ENCODE measurements around the gene RBM8A. TPM values are rescaled to one million over a fixed set of nuclear protein-coding genes. Genes with fewer than 3 reads are reported as not detected.
"Not testable (repeated sequence)": the region's sequence is repeated elsewhere in the genome, so short reads cannot be mapped to it uniquely, and the experiment has no call there.

Gene RBM8A
- total RNA-seq, 2 experiments from 2014 or later, result 157 to 160 TPM

- Mint-ChIP-seq H3K27me3 (no peaks in the 10 kb centered on the region), H3K4me3 (no peak overlapping the region), H3K27ac (no peak overlapping the region), H3K4me1 (peaks cover 31% of the 10 kb centered on the region), H3K36me3 (peaks cover 13% of the 10 kb centered on the region), H3K9me3 (no peaks in the 10 kb centered on the region)
- POLR2A ChIA-PET, result no interaction called here
- no peak for ATAC-seq (ENCODE audit: low read depth)
- DNase-seq, result no peak
Observed at GRCh38 chr1:145922266-145922665, 5.0 kb downstream of the RBM8A start.

GRCh38 chr1:145920297-145920696, 7.0 kb downstream of the RBM8A start:
- Mint-ChIP-seq H3K27ac (peak overlapping the region; percentile 78), H3K36me3 (peaks cover 13% of the 10 kb centered on the region), H3K4me3 (peak overlapping the region; percentile 96), H3K4me1 (peaks cover 24% of the 10 kb centered on the region)
- not testable (repeated sequence) for H3K9me3 Mint-ChIP-seq; DNase-seq; H3K27me3 Mint-ChIP-seq; ATAC-seq (ENCODE audit: low read depth)
- POLR2A ChIA-PET, result interaction anchor here (2.3 kb wide), 1 partner anchor 38 kb away, joined by 11 read pairs; the partner anchor contains the start of gene LIX1L

- Mint-ChIP-seq H3K4me1 (peaks cover 29% of the 10 kb centered on the region), H3K4me3 (peak overlapping the region; percentile 96), H3K27ac (peak overlapping the region; percentile 98), H3K9me3 (no peaks in the 10 kb centered on the region), H3K36me3 (peaks cover 16% of the 10 kb centered on the region), H3K27me3 (no peaks in the 10 kb centered on the region)
- POLR2A ChIA-PET, result interaction anchor here (0.6 to 3.1 kb wide), 19 partner anchors 8 to 132 kb away, joined by 3 to 42 read pairs (median 5); partner anchors contain the start of genes ANKRD34A, LIX1L, NUDT17 and PIAS3
- DNase-seq (peak; percentile 52), ATAC-seq (ENCODE audit: low read depth) (peak; percentile 88)
Observed at GRCh38 chr1:145918992-145919939, 8.0 kb downstream of the RBM8A start.

GRCh38 chr1:145918144-145918991, 8.9 kb downstream of the RBM8A start, which contains the start of gene PEX11B:
TSS of gene PEX11B (minus strand) at chr1:145918717. CDS start at chr1:145918688, 29 bp downstream.
- POLR2A ChIA-PET, result interaction anchor here (0.6 to 3.1 kb wide), 20 partner anchors 9 to 133 kb away, joined by 3 to 42 read pairs (median 6); partner anchors contain the start of genes ANKRD34A, LIX1L, NUDT17 and PIAS3
- DNase-seq (peak; percentile 93), ATAC-seq (ENCODE audit: low read depth) (peak; percentile 88)
- Mint-ChIP-seq H3K27ac (peak within 1 kb of the TSS; percentile 98), H3K9me3 (no peaks in the 10 kb centered on the region), H3K4me3 (peak within 1 kb of the TSS; percentile 96), H3K4me1 (peaks cover 34% of the 10 kb centered on the region), H3K36me3 (peaks cover 20% of the 10 kb centered on the region), H3K27me3 (no peaks in the 10 kb centered on the region)

GRCh38 chr1:145917595-145917994, 9.7 kb downstream of the RBM8A start:
- Mint-ChIP-seq H3K36me3 (peaks cover 20% of the 10 kb centered on the region), H3K27me3 (no peaks in the 10 kb centered on the region), H3K4me3 (peak overlapping the region; percentile 96), H3K9me3 (no peaks in the 10 kb centered on the region), H3K27ac (peak overlapping the region; percentile 98), H3K4me1 (peaks cover 33% of the 10 kb centered on the region)
- DNase-seq, result no peak
- ATAC-seq (ENCODE audit: low read depth), result no peak
- POLR2A ChIA-PET, result interaction anchor here (0.6 to 3.1 kb wide), 8 partner anchors 9 to 134 kb away, joined by 4 to 42 read pairs (median 9); partner anchors contain the start of genes PIAS3 and RBM8A

- Mint-ChIP-seq H3K4me1 (peaks cover 33% of the 10 kb centered on the region), H3K36me3 (peaks cover 20% of the 10 kb centered on the region), H3K27ac (peak overlapping the region; percentile 66), H3K4me3 (peak overlapping the region; percentile 39), H3K9me3 (no peaks in the 10 kb centered on the region), H3K27me3 (no peaks in the 10 kb centered on the region)
- DNase-seq (no peak), ATAC-seq (ENCODE audit: low read depth) (no peak)
- POLR2A ChIA-PET, result interaction anchor here (2.7 kb wide), 1 partner anchor 10 kb away, joined by 10 read pairs; the partner anchor contains the start of gene RBM8A
Observed at GRCh38 chr1:145916745-145917144, 10.5 kb downstream of the RBM8A start.

GRCh38 chr1:145912128-145912641, 15.1 kb downstream of the RBM8A start:
- no peaks in the 10 kb centered on the region for H3K9me3 Mint-ChIP-seq
- DNase-seq (no peak), ATAC-seq (ENCODE audit: low read depth) (no peak)
- H3K4me1 Mint-ChIP-seq, result peaks cover 21% of the 10 kb centered on the region
- POLR2A ChIA-PET, result no interaction called here
- H3K4me3 Mint-ChIP-seq, result no peak overlapping the region
- peaks cover 18% of the 10 kb centered on the region for H3K36me3 Mint-ChIP-seq
- H3K27ac Mint-ChIP-seq, result no peak overlapping the region
- no peaks in the 10 kb centered on the region for H3K27me3 Mint-ChIP-seq

GRCh38 chr1:145908653-145909052, 18.6 kb downstream of the RBM8A start:
- no peak for ATAC-seq (ENCODE audit: low read depth)
- no peak overlapping the region for H3K4me3 Mint-ChIP-seq
- H3K4me1 Mint-ChIP-seq, result peaks cover 10% of the 10 kb centered on the region
- no peaks in the 10 kb centered on the region for H3K9me3 Mint-ChIP-seq
- H3K27ac Mint-ChIP-seq, result no peak overlapping the region
- POLR2A ChIA-PET, result interaction anchor here (1.0 kb wide), 1 partner anchor 17 kb away, joined by 3 read pairs; no protein-coding TSS in a partner anchor
- H3K27me3 Mint-ChIP-seq, result no peaks in the 10 kb centered on the region
- DNase-seq, result no peak
- peaks cover 7% of the 10 kb centered on the region for H3K36me3 Mint-ChIP-seq

GRCh38 chr1:145906954-145907753, 20.1 kb downstream of the RBM8A start:
- Mint-ChIP-seq H3K27me3 (no peaks in the 10 kb centered on the region), H3K27ac (no peak overlapping the region), H3K4me1 (peaks cover 9% of the 10 kb centered on the region), H3K4me3 (no peak overlapping the region), H3K9me3 (no peaks in the 10 kb centered on the region), H3K36me3 (peaks cover 5% of the 10 kb centered on the region)
- DNase-seq, result no peak
- POLR2A ChIA-PET, result interaction anchor here (0.6 kb wide), 1 partner anchor 48 kb away, joined by 3 read pairs; the partner anchor contains the start of gene PIAS3
- ATAC-seq (ENCODE audit: low read depth), result no peak

GRCh38 chr1:145901312-145902021, 25.8 kb downstream of the RBM8A start:
- Mint-ChIP-seq H3K36me3 (no peaks in the 10 kb centered on the region), H3K9me3 (no peaks in the 10 kb centered on the region), H3K27ac (no peak overlapping the region), H3K4me3 (no peak overlapping the region), H3K4me1 (no peaks in the 10 kb centered on the region), H3K27me3 (no peaks in the 10 kb centered on the region)
- no peak for DNase-seq
- ATAC-seq (ENCODE audit: low read depth), result no peak
- POLR2A ChIA-PET, result no interaction called here

- no peak for DNase-seq
- POLR2A ChIA-PET, result no interaction called here
- ATAC-seq (ENCODE audit: low read depth), result no peak
- Mint-ChIP-seq H3K4me1 (no peaks in the 10 kb centered on the region), H3K9me3 (no peaks in the 10 kb centered on the region), H3K36me3 (no peaks in the 10 kb centered on the region), H3K27ac (no peak overlapping the region), H3K27me3 (no peaks in the 10 kb centered on the region), H3K4me3 (no peak overlapping the region)
Observed at GRCh38 chr1:145898756-145899155, 28.5 kb downstream of the RBM8A start.

- no peak for DNase-seq
- H3K4me3 Mint-ChIP-seq, result no peak overlapping the region
- no peak for ATAC-seq (ENCODE audit: low read depth)
- POLR2A ChIA-PET, result no interaction called here
- H3K27ac Mint-ChIP-seq, result no peak overlapping the region
- no peaks in the 10 kb centered on the region for H3K36me3 Mint-ChIP-seq
- H3K4me1 Mint-ChIP-seq, result no peaks in the 10 kb centered on the region
- H3K9me3 Mint-ChIP-seq, result no peaks in the 10 kb centered on the region
- no peaks in the 10 kb centered on the region for H3K27me3 Mint-ChIP-seq
Observed at GRCh38 chr1:145897969-145898368, 29.3 kb downstream of the RBM8A start.

All from activated naive CD8-positive, alpha-beta T cell treated with anti-CD3 and anti-CD28 coated beads, Interleukin-2, amount 10 ng/mL, durations not matched to agents 7 days and 5 days (primary cell).